Measurements from ENCODE around the gene LYRM1.

LYRM1 gene

DNA sequence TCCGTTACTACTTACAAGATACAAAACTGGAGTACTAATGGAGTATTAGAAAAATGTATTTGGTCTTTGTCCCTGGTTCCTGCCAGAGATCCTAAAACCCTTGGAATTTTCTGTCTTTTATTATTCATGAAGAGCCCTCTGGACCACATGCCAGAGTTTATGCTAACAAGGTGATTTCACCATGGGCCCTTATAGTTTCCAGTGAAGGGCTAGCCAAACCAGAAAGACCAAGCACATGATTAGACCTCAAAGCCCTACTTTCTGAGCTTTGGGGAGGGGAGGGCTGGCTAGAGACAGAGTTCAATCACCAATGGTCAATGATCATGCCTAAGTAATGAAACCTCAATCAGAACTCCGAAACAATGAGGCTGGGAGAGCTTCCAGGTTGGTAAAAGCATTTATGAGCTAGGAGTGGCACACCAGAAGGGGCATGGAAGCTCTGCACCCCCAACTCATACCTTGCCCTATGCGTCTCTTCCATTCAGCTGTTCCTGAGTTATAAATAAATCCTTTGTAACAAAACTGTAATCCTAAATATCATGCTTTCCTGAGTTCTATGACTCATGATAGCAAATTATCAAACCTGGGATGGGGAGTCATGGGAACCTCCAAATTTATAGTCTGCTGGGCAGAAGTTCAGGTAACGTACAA is 10.8 kb upstream of the LYRM1 start:
- H3K4me3 ChIP-seq (ENCODE audit: low read depth, low read length), result no peak overlapping the region
- no peak for DNase-seq (ENCODE audit: low read depth)
- TF ChIP-seq, protein P1, sequence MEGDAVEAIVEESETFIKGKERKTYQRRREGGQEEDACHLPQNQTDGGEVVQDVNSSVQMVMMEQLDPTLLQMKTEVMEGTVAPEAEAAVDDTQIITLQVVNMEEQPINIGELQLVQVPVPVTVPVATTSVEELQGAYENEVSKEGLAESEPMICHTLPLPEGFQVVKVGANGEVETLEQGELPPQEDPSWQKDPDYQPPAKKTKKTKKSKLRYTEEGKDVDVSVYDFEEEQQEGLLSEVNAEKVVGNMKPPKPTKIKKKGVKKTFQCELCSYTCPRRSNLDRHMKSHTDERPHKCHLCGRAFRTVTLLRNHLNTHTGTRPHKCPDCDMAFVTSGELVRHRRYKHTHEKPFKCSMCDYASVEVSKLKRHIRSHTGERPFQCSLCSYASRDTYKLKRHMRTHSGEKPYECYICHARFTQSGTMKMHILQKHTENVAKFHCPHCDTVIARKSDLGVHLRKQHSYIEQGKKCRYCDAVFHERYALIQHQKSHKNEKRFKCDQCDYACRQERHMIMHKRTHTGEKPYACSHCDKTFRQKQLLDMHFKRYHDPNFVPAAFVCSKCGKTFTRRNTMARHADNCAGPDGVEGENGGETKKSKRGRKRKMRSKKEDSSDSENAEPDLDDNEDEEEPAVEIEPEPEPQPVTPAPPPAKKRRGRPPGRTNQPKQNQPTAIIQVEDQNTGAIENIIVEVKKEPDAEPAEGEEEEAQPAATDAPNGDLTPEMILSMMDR (conservative IDR thresholded peaks at IDR 0.05; ENCODE audit: low read depth, low read length), result no peak

DNA sequence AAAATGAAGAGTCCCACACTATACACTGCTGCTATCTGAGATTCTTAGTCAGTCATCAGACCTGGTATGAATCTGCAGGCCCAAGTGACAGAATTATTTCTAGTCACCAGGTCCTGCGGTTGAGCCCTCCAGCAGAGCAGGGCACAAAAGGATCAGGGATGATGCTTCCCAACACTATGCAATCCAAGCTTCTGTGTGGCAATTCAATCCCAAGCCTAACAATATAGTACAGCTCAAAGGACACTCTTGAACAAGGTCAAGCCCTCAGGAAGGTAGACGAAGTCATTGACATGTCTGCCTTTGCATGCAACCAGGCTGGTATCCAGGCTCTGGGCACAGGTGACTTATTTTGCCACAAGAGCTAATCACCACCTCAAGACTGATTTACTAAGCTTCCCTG is 6.2 kb upstream of the LYRM1 start:
- TF ChIP-seq, protein P1 (conservative IDR thresholded peaks at IDR 0.05; ENCODE audit: low read depth, low read length), result no peak
- no peak for DNase-seq (ENCODE audit: low read depth)
- no peak overlapping the region for H3K4me3 ChIP-seq (ENCODE audit: low read depth, low read length)

DNA sequence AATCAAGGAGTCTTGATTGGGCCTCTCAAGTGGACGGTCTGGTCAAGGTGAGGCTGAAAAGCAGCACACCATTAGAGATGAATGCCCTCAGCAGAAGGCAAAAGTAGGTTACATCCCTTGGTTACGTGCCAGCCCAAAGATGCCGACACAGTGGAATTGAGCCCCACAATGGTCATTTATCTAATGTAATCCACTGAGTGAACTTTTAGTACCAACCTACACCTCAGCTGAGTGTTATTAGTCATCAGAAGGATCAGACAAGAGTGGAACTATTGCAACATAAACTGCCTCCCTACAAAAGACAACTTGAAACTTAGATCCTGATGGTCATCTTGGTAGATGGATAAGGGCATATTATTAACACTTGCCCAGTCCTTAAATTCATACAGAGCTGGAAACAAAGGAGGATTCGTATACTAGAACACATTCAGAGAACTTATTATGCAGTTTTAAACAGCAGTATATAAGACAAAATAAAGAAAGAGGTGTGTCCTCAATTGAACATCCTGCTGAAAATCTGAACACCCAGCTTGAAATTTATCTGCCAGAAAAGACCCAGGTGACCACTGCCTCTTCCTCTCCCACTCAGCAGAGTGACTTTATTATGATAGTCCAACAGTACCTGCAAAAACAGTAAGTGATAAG is 3.2 kb upstream of the LYRM1 start:
- H3K4me3 ChIP-seq (ENCODE audit: low read depth, low read length), result no peak overlapping the region
- TF ChIP-seq, protein P1 (conservative IDR thresholded peaks at IDR 0.05; ENCODE audit: low read depth, low read length), result no peak
- peak; percentile 81 for DNase-seq (ENCODE audit: low read depth)

DNA sequence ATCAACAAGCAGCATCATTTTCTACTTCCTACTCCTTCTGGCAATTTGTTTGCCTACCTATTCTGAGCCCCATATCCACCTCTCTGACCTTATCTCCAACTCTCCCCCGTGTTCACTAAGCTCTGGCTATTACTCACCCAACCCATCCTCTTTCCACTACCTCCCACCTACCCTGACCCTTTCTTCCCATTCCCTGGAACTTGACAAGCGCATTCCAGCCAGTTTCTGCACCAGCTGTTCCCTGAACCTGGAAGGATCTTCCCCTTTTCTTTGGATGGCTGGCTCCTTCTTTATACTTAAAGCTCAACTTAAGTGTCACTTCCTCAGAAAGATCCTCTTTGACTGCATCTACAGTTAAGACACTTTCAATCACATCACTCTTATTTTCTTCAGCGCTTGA is 2.6 kb upstream of the LYRM1 start:
- TF ChIP-seq, protein P1 (conservative IDR thresholded peaks at IDR 0.05; ENCODE audit: low read depth, low read length), result no peak
- H3K4me3 ChIP-seq (ENCODE audit: low read depth, low read length), result peak overlapping the region; percentile 4
- DNase-seq (ENCODE audit: low read depth), result no peak

DNA sequence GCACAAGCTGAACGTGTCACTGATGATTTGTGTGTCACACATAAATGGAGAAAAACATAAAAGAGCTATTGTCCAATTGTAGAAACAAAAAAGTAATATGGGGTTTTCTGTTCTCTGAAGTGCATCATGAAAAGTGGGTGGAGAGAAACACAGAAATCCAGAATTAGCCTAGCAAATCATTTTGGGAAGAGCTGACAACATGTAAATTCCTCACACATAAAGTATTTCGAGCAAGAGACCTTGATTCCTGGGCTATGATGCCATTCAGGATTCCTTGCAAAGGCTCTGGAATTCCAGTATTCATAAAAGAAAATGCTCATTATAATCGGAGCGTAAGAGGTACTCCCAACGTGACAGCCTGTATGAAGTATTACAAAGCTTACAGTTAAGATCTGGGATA is 1.5 kb upstream of the LYRM1 start:
- peak overlapping the region; percentile 88 for H3K4me3 ChIP-seq (ENCODE audit: low read depth, low read length)
- TF ChIP-seq, protein P1 (conservative IDR thresholded peaks at IDR 0.05; ENCODE audit: low read depth, low read length), result no peak
- DNase-seq (ENCODE audit: low read depth), result peak; percentile 76

DNA sequence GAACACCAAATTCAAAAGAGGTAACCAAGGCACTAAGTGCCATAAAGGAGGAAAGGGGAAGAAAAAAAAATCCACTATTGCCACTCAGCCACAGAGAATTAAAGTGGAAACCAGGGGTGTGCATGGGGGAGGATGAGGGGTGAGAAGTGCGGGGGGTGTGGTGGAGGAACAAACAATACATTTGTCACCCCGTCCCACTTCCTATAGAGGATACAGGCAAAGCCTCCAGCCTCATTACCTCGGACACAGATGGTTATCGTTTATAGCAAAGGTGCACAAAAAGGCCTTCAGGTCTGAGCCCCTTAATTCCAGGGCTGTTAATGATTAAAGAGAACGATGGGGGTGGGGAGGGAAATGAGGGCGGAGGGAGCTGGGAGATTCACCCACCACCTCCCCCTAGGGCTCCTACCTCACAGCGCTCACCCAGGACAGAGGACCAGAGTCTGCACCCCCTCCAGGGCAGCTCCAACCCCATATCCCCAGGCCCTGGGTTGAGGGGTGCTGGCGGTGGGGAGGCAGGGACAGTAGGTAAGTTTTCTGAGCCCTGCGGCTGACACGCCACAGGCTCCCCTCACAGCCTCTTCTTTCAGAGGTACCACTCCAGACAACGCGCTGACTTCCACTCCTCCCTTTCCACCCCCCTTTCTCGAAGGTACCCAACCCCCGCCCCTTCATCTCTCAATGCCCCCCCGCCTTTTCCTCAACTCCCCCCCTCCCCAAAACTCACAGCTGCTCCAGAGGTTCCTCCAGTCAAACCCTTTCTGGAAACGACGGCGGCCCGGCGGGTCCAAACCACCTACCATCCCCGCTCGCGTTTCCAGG is 883 bp upstream of the LYRM1 start:
- DNase-seq (ENCODE audit: low read depth), result no peak
- TF ChIP-seq, protein P1 (conservative IDR thresholded peaks at IDR 0.05; ENCODE audit: low read depth, low read length), result peak; percentile 6
- peak overlapping the region; percentile 88 for H3K4me3 ChIP-seq (ENCODE audit: low read depth, low read length)
